Mesenchymal stem cell (in vitro differentiated cells and primary cell): ENCODE measurements around the gene ASB4.

ENCODE experiments used
- DNase-seq: peaks from one replicate; pipeline ENCODE4 v3.0.0-alpha.2; 2013
- H2AFZ ChIP-seq: one replicate; pipeline ENCODE4 v1.6.1; 2013; ENCODE audit warnings: low read depth, mild to moderate bottlenecking, control low read depth, inconsistent platforms, low read length, moderate library complexity
- H2AK5ac ChIP-seq: 2 replicates; pipeline ENCODE4 v1.6.1; 2013; ENCODE audit warnings: low read length, moderate library complexity, mild to moderate bottlenecking, inconsistent platforms; ENCODE audit not compliant: severe bottlenecking
- H2BK120ac ChIP-seq: one replicate; pipeline ENCODE4 v1.6.1; 2013; ENCODE audit warnings: low read depth, mild to moderate bottlenecking, inconsistent platforms, low read length, moderate library complexity
- H2BK12ac ChIP-seq, 2 experiments: one replicate each; pipeline ENCODE4 v1.6.1; 2013; ENCODE audit warnings: inconsistent platforms in 2 of 2, low read length in 2 of 2, mild to moderate bottlenecking in 2 of 2, moderate library complexity in 2 of 2, control low read depth in 1 of 2
- H2BK15ac ChIP-seq: one replicate; pipeline ENCODE4 v1.6.1; 2013; ENCODE audit warnings: mild to moderate bottlenecking, low read depth, inconsistent platforms; ENCODE audit not compliant: poor library complexity, severe bottlenecking
- H2BK5ac ChIP-seq: 2 replicates; pipeline ENCODE4 v1.6.1; 2013; ENCODE audit warnings: low read depth, mild to moderate bottlenecking, low read length, control low read depth, inconsistent platforms; ENCODE audit not compliant: poor library complexity, severe bottlenecking
- H3K14ac ChIP-seq, 2 experiments: one replicate each; pipeline ENCODE4 v1.6.1; 2013; ENCODE audit warnings: inconsistent platforms in 2 of 2, low read length in 2 of 2, control low read depth in 1 of 2, mild to moderate bottlenecking in 1 of 2, moderate library complexity in 1 of 2
- H3K18ac ChIP-seq, 2 experiments: one replicate each; pipeline ENCODE4 v1.6.1; 2013; ENCODE audit warnings: inconsistent platforms in 2 of 2, low read length in 2 of 2, control low read depth in 1 of 2, low read depth in 1 of 2, mild to moderate bottlenecking in 1 of 2
- H3K23ac ChIP-seq, 2 experiments: one replicate each; pipeline ENCODE4 v1.6.1; 2013; ENCODE audit warnings: inconsistent platforms in 2 of 2, low read length in 2 of 2, mild to moderate bottlenecking in 2 of 2, moderate library complexity in 2 of 2, control low read depth in 1 of 2
- H3K27ac ChIP-seq: 2 replicates; pipeline ENCODE4 v1.5.1; 2013; ENCODE audit warnings: mild to moderate bottlenecking, moderate library complexity, low read length, control low read depth, inconsistent platforms; ENCODE audit not compliant: poor library complexity, severe bottlenecking
- H3K27me3 ChIP-seq, 2 experiments: 2 replicates each; pipeline versions ENCODE4 v1.6.1 to v1.7.0; 2013; ENCODE audit warnings: low read length in 2 of 2, mild to moderate bottlenecking in 2 of 2, moderate library complexity in 2 of 2, control low read depth in 1 of 2, inconsistent platforms in 1 of 2; ENCODE audit not compliant: control insufficient read depth in 1 of 2, insufficient read depth in 1 of 2
- H3K36me3 ChIP-seq, 2 experiments: 2 replicates each; pipeline versions ENCODE4 v1.6.1 to v1.7.0; 2013; ENCODE audit warnings: low read length in 2 of 2, control low read depth in 1 of 2, inconsistent platforms in 1 of 2, low read depth in 1 of 2, mild to moderate bottlenecking in 1 of 2; ENCODE audit not compliant: insufficient read depth in 2 of 2, control insufficient read depth in 1 of 2
- H3K4ac ChIP-seq, 2 experiments: one replicate each; pipeline ENCODE4 v1.6.1; 2013; ENCODE audit warnings: inconsistent platforms in 2 of 2, low read length in 2 of 2, mild to moderate bottlenecking in 2 of 2, moderate library complexity in 2 of 2, control low read depth in 1 of 2, low read depth in 1 of 2
- H3K4me1 ChIP-seq: 2 replicates; pipeline ENCODE4 v1.6.1; 2013; ENCODE audit warnings: low read depth, low read length, control low read depth; ENCODE audit not compliant: control insufficient read depth, insufficient read depth
- H3K4me2 ChIP-seq: 2 replicates; pipeline ENCODE4 v1.6.1; 2013; ENCODE audit warnings: low read length, mild to moderate bottlenecking, inconsistent platforms; ENCODE audit not compliant: poor library complexity, severe bottlenecking
- H3K4me3 ChIP-seq, 2 experiments: 2 replicates each; pipeline versions ENCODE4 v1.5.1 to v1.7.0; 2013; ENCODE audit warnings: low read length in 2 of 2, mild to moderate bottlenecking in 2 of 2, control low read depth in 1 of 2, low read depth in 1 of 2; ENCODE audit not compliant: insufficient read depth in 1 of 2
- H3K79me1 ChIP-seq: replicated peaks from 2 replicates; pipeline ENCODE4 v1.6.1; 2013; ENCODE audit warnings: mild to moderate bottlenecking, control low read depth, low read length, inconsistent platforms; ENCODE audit not compliant: poor library complexity, severe bottlenecking
- H3K9ac ChIP-seq: 2 replicates; pipeline ENCODE4 v1.7.0; 2013; ENCODE audit warnings: mild to moderate bottlenecking, low read length, moderate library complexity
- H3K9me3 ChIP-seq: 2 replicates; pipeline ENCODE4 v1.7.0; 2013; ENCODE audit warnings: mild to moderate bottlenecking, low read length; ENCODE audit not compliant: control insufficient read depth
- H4K8ac ChIP-seq: one replicate; pipeline ENCODE4 v1.6.1; 2013; ENCODE audit warnings: inconsistent platforms, mild to moderate bottlenecking, low read length, moderate library complexity
- H4K91ac ChIP-seq: one replicate; pipeline ENCODE4 v1.6.1; 2013; ENCODE audit warnings: mild to moderate bottlenecking, low read length, inconsistent platforms
- WGBS: methylation state at CpG from one replicate; pipeline ENCODE4 v1.1.7; 2013; ENCODE audit warnings: mixed read lengths; 5-methylcytosine and 5-hydroxymethylcytosine counted together

The ASB4 gene

GRCh38 chr7:95490231-95490762 is 4.6 kb downstream of the ASB4 start:
- no peak overlapping the region for H3K23ac ChIP-seq
- H3K4me2 ChIP-seq: no peak overlapping the region
- H3K14ac ChIP-seq: no peak overlapping the region
- H3K27me3 ChIP-seq: no peaks in the 10 kb centered on the region
- peaks cover 2% of the 10 kb centered on the region for H3K4me1 ChIP-seq
- no peak overlapping the region for H2AK5ac ChIP-seq
- no peak overlapping the region for H2AFZ ChIP-seq
- no peak for DNase-seq
- no peak overlapping the region for H2BK5ac ChIP-seq
- H3K27ac ChIP-seq: no peak overlapping the region
- H2BK120ac ChIP-seq: no peak overlapping the region
- H3K9ac ChIP-seq: no peak overlapping the region
- H3K4ac ChIP-seq: no peak overlapping the region
- WGBS: 55% methylated on average over 2 of the region's 3 CpGs
- no peak overlapping the region for H4K91ac ChIP-seq
- H3K9me3 ChIP-seq: no peaks in the 10 kb centered on the region
- H3K4me3 ChIP-seq: no peak overlapping the region
- H4K8ac ChIP-seq: no peak overlapping the region
- H2BK12ac ChIP-seq: no peak overlapping the region
- H3K79me1 ChIP-seq: no peaks in the 10 kb centered on the region
- no peak overlapping the region for H3K18ac ChIP-seq
- H2BK15ac ChIP-seq: no peak overlapping the region
- H3K36me3 ChIP-seq: no peaks in the 10 kb centered on the region

DNA sequence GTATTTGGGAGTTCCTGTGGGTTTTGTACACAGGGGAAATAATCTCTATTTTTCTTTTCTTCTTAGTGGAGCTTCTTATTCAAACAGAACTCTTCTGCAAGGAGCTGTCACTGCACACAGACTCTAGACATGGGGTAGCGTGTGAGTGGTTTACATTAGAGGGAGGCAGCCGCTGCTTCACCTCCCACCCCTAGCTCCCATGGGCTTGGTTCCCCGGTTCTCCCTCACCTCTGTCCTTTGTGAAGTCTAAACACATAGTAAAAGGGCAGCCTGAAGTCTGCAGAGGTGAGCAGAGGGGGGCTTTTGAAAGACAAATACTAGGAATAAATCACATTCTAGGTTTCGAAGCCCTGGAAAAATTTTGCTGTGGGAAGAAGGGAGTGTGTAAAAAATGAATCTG is 5.5 kb downstream of the ASB4 start:
- no peaks in the 10 kb centered on the region for H3K36me3 ChIP-seq
- 59% methylated on average over 3 of the region's 4 CpGs for WGBS
- no peak overlapping the region for H3K4me2 ChIP-seq
- no peaks in the 10 kb centered on the region for H3K79me1 ChIP-seq
- H2BK15ac ChIP-seq: no peak overlapping the region
- peak overlapping the region; percentile 35 for H2AK5ac ChIP-seq
- H3K9ac ChIP-seq: no peak overlapping the region
- no peak overlapping the region for H2BK5ac ChIP-seq
- H3K4me1 ChIP-seq: peaks cover 2% of the 10 kb centered on the region
- no peak overlapping the region for H3K27ac ChIP-seq
- no peak overlapping the region for H3K23ac ChIP-seq
- no peak overlapping the region for H2BK12ac ChIP-seq
- no peak overlapping the region for H4K91ac ChIP-seq
- H3K4ac ChIP-seq: no peak overlapping the region
- peak overlapping the region in 1 of 2 experiments; percentile 81 for H3K18ac ChIP-seq
- H3K9me3 ChIP-seq: no peaks in the 10 kb centered on the region
- no peaks in the 10 kb centered on the region for H3K27me3 ChIP-seq
- no peak overlapping the region for H3K4me3 ChIP-seq
- no peak overlapping the region for H2BK120ac ChIP-seq
- peak; percentile 21 for DNase-seq
- H4K8ac ChIP-seq: no peak overlapping the region
- no peak overlapping the region for H2AFZ ChIP-seq
- H3K14ac ChIP-seq: no peak overlapping the region

GRCh38 chr7:95491634-95492314 is 6.0 kb downstream of the ASB4 start:
- DNase-seq: peak; percentile 17
- WGBS: 77% methylated on average over 2 of the region's 2 CpGs
- no peak overlapping the region for H3K27ac ChIP-seq
- no peak overlapping the region for H2AK5ac ChIP-seq
- no peaks in the 10 kb centered on the region for H3K36me3 ChIP-seq
- no peak overlapping the region for H3K4me2 ChIP-seq
- no peak overlapping the region for H2BK15ac ChIP-seq
- H3K4me3 ChIP-seq: no peak overlapping the region
- H3K27me3 ChIP-seq: no peaks in the 10 kb centered on the region
- H4K91ac ChIP-seq: no peak overlapping the region
- H2BK5ac ChIP-seq: no peak overlapping the region
- H2AFZ ChIP-seq: no peak overlapping the region
- peaks cover 2% of the 10 kb centered on the region for H3K4me1 ChIP-seq
- no peaks in the 10 kb centered on the region for H3K79me1 ChIP-seq
- H3K9me3 ChIP-seq: no peaks in the 10 kb centered on the region
- H3K9ac ChIP-seq: no peak overlapping the region
- no peak overlapping the region for H4K8ac ChIP-seq
- no peak overlapping the region for H3K23ac ChIP-seq
- H3K18ac ChIP-seq: no peak overlapping the region
- no peak overlapping the region for H3K14ac ChIP-seq
- no peak overlapping the region for H2BK120ac ChIP-seq
- H3K4ac ChIP-seq: peak overlapping the region in 1 of 2 experiments; percentile 59
- no peak overlapping the region for H2BK12ac ChIP-seq

GRCh38 chr7:95493247-95493646 is 7.5 kb downstream of the ASB4 start:
- Histone ChIP-seq H3K79me1 (no peaks in the 10 kb centered on the region), H3K23ac (no peak overlapping the region), H3K4me1 (peaks cover 2% of the 10 kb centered on the region), H3K27me3 (no peaks in the 10 kb centered on the region), H2BK120ac (no peak overlapping the region), H3K18ac (no peak overlapping the region), H3K36me3 (no peaks in the 10 kb centered on the region), H3K4ac (no peak overlapping the region), H4K8ac (no peak overlapping the region), H3K4me2 (no peak overlapping the region), H2BK12ac (no peak overlapping the region), H2BK15ac (no peak overlapping the region), H2AK5ac (no peak overlapping the region), H4K91ac (no peak overlapping the region), H3K9me3 (no peaks in the 10 kb centered on the region), H3K27ac (no peak overlapping the region), H3K4me3 (no peak overlapping the region), H2BK5ac (no peak overlapping the region), H2AFZ (no peak overlapping the region), H3K9ac (no peak overlapping the region), H3K14ac (no peak overlapping the region)
- peak; percentile 45 for DNase-seq
